Muscle of arm (tissue), 12 donors: ENCODE measurements around the gene GSG1. TPM values are rescaled to one million over a fixed set of nuclear protein-coding genes. Genes with fewer than 3 reads are reported as not detected.
A peak's percentile ranks its signal among the peaks of the same experiment; 100 is the strongest.
"Not testable (repeated sequence)": the region's sequence is repeated elsewhere in the genome, so short reads cannot be mapped to it uniquely, and the experiment has no call there.

ENCODE experiments used
- DNase-seq: peaks from one replicate; pipeline ENCODE4 v3.0.0-alpha.2; 2013
- polyA plus RNA-seq, 12 donors: library from polyadenylated mRNA; unstranded; fragments of 120-200 nt; gene quantifications; one replicate each; pipeline ENCODE4 v1.2.1, GENCODE V29; 2013; ENCODE audit not compliant: insufficient read length in 12 of 12

Gene GSG1
- polyA plus RNA-seq, 12 donors, result 2.7 to 17.4 (median 8.1) TPM; not detected in 1

DNA sequence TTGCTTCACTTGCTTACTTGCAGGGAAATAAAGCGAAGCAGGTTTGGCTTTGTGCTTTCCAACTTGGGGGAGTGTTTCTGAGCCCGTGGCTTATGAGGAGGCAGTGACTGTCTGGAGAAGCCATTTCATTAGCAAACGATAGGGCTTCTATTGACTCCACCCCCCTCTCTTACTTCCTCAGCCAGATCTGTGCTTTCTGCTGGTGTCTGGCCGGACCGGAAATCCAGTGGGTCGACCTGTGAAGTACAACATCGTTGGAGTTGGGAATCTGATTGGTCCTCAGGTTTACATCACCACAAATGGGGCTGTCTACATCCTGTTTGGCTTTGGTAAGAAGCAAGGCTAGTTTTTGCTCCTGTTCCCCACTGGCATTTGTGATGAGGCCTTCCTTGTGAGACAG lies 37.0 kb downstream of the GSG1 start:
- no peak for DNase-seq

DNA sequence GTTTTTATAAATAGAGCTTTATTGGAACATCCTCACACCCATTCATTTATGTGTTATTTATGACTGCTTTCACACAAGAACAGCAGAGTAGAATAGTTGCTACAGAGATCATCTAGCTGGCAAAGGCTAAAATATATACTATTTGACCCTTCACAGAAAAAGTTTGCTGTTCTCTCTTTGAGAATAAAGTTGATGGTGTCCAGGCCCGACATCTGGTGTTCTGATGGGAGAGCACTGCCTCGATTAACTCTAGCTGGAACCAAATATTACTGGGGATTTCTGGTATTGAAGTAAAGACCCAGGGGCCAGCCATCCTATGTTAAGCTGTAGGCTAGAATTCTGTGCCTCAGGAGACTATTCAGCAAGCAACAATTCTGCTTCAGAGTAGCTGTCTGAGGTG lies 37.5 kb downstream of the GSG1 start:
- DNase-seq, result no peak

DNA sequence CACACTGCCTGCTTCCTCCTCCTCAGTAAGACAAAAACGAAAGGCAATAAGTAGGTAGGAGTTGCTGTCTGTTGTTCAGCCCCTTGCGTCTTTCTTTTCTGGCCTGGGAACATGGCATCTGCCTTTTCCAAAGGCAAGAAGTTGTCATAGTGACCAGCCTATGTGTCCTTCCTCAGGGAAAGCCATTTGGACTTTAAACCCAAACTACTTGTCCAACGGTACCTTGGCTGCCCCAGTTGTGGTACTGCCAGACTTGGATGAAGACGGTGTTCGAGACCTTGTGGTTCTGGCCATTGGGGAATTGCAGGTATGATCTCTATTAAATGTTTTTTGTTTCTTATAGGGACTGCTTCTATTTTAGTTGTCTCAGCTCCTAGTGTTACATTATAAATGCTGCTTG lies 40.8 kb downstream of the GSG1 start:
- no peak for DNase-seq

DNA sequence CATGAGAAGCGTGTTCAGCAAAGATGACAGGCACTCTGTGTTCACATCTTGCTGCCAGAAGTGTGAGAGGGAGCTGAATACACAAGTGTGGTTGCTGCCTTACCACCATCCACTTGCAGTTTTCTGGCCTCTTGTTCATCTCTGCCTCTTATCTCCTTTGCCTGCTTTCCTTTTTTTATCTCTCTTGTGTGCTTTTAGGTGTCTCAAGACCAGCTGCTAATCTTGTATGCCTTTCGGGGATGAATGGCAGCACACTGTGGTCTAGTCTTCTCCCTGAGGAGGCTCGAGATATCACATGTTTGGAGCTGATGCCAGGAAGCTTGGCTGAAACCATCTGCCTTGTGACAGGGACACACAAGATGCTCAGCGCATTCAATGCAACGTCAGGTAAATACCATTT lies 42.1 kb downstream of the GSG1 start:
- no peak for DNase-seq

DNA sequence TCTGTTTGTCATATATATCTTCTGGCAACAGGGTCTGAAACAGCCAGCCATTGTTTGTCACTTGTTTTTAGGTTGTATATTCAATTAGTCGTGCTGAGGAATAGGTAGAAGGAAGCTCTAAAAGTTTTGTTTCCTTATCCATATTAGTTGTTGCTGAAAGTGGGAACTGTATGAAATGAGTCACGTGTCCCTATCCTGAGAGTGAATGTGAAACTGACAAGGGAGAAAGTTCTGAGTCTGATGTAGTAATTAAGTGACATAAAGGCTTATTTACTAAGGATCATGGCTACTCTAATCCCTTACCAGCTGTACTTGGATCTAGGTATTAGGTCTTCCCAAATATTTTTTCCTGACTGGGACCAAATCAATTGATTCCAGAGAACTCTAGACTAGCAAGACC lies 42.9 kb downstream of the GSG1 start:
- DNase-seq, result no peak

DNA sequence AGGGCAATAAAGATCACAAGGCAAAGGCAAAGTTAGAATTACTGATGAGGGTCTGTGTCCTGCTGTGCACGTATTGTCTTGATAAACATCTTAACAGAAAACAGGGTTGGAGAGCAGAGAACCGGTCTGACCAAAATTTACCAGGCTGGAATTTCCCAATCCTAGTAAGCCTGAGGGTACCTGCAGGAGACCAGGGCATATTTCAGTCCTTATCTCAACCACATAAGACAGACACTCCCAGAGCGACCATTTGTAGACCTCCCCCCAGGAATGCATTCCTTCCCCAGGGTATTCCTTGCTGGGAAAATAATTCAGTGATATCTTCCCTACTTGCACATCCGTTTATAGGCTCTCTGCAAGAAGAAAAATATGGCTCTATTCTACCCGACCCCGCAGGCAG lies 49.9 kb downstream of the GSG1 start:
- not testable (repeated sequence) for DNase-seq

DNA sequence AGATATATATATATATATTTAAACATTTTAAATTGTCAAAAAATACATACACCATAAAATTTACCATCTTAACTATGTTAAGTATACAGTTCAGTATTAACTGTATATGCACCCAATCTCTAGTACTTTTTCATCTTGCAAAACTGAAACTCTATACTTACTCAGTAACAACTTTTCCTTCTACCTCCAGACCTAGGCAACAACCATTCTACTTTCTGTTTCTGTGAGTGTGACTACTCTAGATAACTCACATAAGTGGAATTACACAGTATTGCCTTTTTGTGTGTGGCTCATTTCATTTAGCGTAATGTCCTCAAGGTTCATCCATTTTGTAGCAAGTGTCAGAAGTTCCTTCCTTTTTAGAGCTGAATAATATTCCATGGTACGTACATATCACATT lies 51.0 kb downstream of the GSG1 start:
- DNase-seq, result no peak

DNA sequence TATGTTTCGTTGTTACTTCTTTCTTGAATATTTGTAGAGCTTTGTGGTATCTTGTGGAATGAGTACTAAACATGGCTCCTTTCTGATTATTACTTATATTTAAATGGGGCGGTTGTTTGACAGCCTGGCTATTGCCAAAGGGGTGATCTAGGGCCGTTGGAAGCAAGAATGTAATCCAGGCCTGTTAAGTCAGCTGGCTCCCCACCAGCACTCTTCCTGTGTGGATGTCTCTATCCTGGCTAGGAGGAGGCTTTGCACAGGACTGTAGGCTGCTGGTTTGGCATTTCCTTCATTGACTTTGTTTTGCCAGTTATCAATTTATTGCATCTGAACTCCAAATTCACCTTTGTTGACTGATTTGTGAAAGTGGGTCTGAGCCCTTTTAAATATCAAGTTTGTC lies 53.7 kb downstream of the GSG1 start:
- no peak for DNase-seq

DNA sequence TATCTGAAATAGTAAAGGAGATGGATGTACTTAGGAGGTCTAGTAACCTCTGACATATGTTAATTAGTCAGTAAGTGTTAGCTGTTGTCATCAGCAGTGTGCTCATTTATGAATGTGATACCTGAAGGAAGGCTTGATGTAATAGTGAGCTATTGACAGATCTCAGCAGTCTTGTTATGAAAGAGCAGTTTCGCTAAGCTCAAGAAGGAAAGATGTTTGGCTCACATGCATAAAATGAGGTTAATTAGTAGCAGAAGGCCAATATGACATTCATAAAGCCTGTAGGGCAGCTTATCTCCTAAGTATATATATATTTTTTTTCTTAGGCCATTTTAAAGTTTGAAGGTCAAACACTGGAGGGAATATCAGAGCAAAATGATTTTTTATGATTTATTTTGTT lies 56.5 kb downstream of the GSG1 start:
- DNase-seq, result no peak

DNA sequence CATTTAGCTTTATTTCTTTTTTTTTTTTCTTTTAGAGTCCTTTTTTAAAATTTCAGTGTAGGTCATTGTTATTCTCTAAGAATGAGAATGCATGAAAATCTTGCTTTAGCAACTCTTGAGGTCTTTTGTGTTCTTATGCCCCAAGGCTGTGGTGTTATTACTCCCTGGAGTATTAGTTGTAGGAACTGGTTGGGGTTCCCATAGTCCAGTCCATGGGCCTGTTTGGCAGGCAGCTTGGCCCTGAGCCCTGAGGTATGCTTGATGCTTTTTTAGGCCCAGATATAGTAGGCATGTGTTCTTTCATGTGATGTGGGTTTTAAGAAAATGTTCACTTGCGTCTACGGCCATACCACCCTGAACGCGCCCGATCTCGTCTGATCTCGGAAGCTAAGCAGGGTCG lies 57.7 kb downstream of the GSG1 start:
- no peak for DNase-seq

DNA sequence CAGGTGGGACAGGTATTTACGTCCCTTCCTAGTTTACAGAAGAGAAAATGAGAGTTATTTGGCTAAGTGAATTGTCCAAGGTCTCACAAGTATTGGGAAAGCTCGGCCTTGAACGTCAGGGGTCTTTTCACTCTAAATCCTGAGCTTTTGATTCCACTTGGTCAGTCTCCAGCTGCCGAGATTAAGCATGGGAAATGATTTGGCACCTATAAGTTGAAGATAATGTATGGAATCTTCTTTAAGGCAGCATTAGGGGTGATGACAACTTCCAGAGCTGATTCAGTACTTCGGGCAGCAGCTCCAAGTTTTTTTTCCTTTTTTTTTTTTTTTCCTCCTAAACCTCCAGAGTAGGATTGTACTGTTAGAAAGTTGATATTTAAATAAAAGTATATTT lies 58.6 kb downstream of the GSG1 start:
- no peak for DNase-seq

DNA sequence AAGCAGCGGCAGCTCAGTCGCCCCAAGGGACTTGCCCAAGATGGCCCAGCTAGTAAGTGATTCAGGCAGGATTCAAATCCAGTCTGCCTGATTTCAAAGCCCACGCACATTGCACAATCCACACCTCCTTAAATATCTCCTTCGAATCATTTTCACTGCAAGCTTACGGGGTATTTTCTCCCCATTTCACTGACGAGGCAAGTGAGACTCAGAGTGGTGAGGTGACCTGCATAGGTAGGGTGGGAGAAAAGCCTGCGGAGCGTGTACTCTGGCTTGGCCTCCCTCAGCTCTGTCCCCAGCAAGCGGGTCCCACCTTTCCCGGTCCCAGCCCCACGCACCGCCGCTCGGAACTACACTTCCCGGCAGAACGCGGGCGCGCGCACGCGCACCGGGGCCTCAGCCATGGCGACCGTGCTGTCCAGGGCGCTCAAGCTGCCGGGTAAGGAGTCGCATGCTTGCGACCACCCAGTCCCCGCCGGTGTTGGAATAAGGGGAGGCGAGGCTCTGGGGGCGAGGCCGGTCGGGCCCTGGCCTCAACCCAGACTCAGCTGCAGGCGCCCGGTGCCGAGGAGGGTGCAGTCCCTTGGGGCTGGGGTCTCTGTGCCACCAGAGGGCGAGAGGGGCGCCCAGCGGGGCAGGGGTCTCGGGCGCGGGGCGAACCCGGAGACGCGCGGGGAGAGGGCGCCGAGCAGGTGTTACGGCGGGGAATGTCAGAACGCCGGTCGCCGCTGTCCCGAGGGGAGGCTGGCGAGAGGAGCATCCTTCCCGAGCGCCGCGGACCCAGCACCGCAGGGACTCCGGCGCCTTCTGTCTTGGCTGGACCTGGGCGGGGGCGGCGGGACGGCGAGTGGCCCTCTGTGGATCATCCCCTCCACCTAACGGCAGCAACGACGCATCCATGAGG lies 59.2 kb downstream of the GSG1 start, which contains the start of gene FAM234B:
TSS of gene FAM234B (plus strand) at position 380 of the 904 bp plus-strand sequence. CDS start at position 403, 23 bp downstream.
- DNase-seq, result peak; percentile 79

DNA sequence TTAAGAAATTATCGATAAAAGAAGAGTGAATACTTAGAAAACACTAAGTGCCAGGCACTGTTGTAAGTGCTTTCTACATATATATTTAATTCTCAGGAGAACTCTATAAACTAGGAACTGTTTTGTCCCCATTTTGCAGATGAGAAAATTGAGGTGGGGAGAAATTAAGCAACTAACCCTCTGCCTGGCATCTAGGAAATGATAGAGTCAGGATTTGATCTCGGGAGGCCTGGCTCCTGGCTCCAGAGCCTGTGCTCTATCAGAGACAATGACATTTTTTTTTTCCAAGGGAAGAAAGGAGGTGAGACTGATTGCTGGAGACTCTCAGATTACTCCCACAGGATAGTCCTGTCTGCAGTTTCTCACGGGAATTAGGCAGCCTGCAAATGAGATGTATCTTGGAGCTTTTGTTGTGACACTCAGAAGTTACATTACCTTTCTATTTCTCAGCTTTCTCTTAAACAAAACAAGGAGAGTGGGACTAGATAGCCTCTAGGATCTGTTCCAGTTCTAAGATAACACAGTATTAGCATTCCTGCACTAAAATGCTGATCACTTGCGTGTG lies 60.7 kb downstream of the GSG1 start:
- no peak for DNase-seq

DNA sequence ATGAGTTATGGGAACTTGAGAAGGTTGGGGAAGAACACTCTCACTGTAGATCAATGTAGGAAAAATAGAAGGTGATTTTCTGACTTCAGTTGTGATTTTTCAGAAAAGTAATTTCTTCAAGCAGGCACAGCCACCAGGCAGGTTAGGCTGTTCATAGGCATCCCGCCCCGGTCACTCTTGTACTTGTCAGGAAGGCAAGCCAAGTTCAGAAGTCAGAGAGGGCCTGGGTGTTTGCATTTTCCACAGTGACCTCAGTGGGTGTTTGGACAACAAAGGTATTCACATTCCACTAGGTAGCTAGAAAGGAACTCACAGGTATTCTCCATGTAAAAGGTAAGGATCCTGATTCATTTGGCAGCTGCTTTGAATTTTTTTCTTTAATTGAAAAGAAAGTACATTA lies 62.2 kb downstream of the GSG1 start:
- no peak for DNase-seq

DNA sequence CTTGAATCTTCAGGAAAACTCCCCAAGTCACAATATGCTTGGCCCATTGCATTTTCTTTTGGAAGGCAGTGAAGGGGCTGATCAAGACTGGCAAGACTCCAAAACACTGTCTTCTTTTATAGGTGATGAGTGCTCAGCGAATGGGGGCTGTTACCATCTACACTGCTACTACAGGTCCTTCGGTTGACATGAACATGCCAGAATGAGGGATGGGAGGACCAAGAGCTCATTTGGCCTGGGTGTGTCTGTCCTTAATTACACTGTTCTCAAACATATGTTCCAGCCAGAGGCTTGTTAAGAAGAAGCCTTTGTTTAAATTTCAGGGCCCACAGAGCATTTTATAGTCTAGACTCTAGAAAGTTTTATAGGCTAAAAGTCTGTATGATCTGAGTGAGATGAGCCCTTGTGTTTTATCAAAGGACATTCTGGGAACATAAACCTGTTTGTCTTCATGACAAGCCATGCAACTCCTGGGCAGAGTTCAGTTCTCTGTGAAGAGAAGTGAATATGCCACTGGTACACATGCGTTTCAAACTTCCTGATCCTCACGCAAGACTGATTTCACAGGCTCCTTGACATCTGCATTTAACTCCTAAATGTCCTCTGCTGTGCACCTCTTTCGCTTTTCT lies 64.0 kb downstream of the GSG1 start:
- no peak for DNase-seq

DNA sequence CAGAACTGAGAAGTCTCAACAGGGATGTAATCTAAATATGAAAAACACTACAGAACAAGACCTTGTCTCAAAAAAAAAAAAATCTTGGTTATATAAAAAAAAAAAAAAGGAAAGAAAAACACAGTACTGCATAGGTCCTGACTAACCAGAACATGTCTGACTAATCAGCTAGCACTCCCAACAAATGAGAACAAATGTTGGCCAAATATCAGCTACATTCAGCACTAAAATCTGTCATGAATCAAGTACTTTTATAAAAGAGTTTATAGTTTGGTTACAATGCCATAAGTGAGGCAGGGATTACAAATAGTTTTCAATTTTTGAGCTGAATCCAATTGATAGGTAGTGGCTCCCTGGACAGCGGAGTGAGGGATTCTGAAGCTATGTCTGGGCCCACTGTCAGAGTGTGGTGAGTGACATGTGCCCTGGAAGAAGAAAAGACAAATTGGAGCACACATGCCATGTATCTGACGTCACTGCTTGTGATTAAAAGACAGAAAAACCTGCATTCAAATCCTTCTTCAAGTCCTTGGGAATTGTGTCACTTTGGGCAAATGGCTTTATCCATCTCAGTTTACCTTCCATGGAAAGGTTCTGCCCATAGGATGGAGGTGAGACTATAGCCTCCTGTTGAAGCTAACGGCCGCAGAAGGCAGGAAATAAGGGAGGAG lies 64.8 kb downstream of the GSG1 start:
- DNase-seq, result no peak

DNA sequence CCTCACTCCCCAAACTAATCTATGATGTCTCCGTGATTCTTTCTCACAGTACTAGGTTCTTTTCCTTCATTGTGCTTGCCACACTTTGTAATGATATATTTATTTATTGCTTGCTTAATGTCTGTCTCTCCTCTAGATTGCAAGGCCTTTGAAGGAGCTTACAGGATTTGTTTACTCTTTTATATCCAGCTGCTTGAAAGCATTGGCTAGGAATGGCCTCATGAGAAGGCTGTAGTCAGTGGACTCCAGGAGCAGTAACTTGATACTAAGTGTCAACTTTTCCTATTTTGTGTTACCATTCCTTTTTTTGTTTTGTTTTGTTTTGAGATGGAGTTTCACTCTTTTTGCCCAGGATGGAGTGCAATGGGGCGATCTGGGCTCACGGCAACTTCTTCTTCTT lies 66.6 kb downstream of the GSG1 start:
- no peak for DNase-seq

DNA sequence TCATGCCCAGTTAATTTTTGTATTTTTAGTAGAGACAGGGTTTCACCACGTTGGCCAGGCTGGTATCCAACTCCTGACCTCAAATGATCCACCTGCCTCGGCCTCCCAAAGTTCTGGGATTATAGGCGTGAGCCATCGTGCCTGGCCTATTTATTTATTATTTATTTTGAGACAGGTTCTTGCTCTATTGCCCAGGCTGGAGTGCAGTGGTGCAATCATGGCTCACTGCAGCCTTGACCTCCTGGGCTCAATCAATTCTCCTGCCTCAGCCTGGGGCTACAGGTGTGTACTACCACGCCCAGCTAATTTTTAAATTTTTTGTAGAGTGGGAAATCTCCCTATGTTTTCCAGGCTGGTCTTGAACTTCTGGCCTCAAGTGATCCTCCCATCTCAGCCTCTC lies 68.1 kb downstream of the GSG1 start:
- not testable (repeated sequence) for DNase-seq
